H9 (cell line): Measurements from ENCODE around the gene LAMC2. TPM values are rescaled to one million over a fixed set of nuclear protein-coding genes. Genes with fewer than 3 reads are reported as not detected.

Experiments
- DNase-seq: peaks from one replicate; pipeline ENCODE4 v3.0.0-alpha.2; 2017
- H2AFZ ChIP-seq: one replicate; pipeline ENCODE4 v1.6.1; 2013; ENCODE audit warnings: mild to moderate bottlenecking, low read length, control low read depth, moderate library complexity
- H2AK5ac ChIP-seq: 2 replicates; pipeline ENCODE4 v1.6.1; 2013; ENCODE audit warnings: low read length, control low read depth, mixed read lengths; ENCODE audit not compliant: insufficient read length
- H2BK120ac ChIP-seq: one replicate; pipeline ENCODE4 v1.6.1; 2013; ENCODE audit warnings: low read depth, mild to moderate bottlenecking, low read length, control low read depth, inconsistent platforms; ENCODE audit not compliant: poor library complexity, severe bottlenecking
- H2BK12ac ChIP-seq: 2 replicates; pipeline ENCODE4 v1.6.1; 2013; ENCODE audit warnings: low read length, control low read depth, mixed read lengths, low read depth; ENCODE audit not compliant: insufficient read length
- H2BK15ac ChIP-seq: 2 replicates; pipeline ENCODE4 v1.6.1; 2013; ENCODE audit warnings: low read depth, low read length, control low read depth
- H2BK20ac ChIP-seq: one replicate; pipeline ENCODE4 v1.6.1; 2013; ENCODE audit warnings: low read depth, mild to moderate bottlenecking, low read length, control low read depth, inconsistent platforms; ENCODE audit not compliant: poor library complexity, severe bottlenecking
- H2BK5ac ChIP-seq: 2 replicates; pipeline ENCODE4 v1.6.1; 2013; ENCODE audit warnings: low read length, control low read depth, mixed read lengths; ENCODE audit not compliant: insufficient read length
- H3K14ac ChIP-seq: 2 replicates; pipeline ENCODE4 v1.6.1; 2013; ENCODE audit warnings: low read length, control low read depth; ENCODE audit not compliant: insufficient read depth
- H3K18ac ChIP-seq: 2 replicates; pipeline ENCODE4 v1.6.1; 2013; ENCODE audit warnings: low read depth, mild to moderate bottlenecking, mixed read lengths, low read length, control low read depth; ENCODE audit not compliant: insufficient read length
- H3K23ac ChIP-seq: 2 replicates; pipeline ENCODE4 v1.6.1; 2013; ENCODE audit warnings: low read length, control low read depth, mixed read lengths, low read depth; ENCODE audit not compliant: insufficient read length
- H3K23me2 ChIP-seq: 2 replicates; pipeline ENCODE4 v1.6.1; 2013; ENCODE audit warnings: low read depth, mild to moderate bottlenecking, mixed read lengths, low read length, control low read depth; ENCODE audit not compliant: insufficient read length, poor library complexity, severe bottlenecking
- H3K27ac ChIP-seq: 2 replicates; pipeline ENCODE4 v1.5.1; 2013; ENCODE audit warnings: low read length, control low read depth, mixed read lengths, low read depth; ENCODE audit not compliant: insufficient read length
- H3K27me3 ChIP-seq: 2 replicates; pipeline ENCODE4 v1.6.1; 2013; ENCODE audit warnings: low read length, control low read depth, inconsistent platforms; ENCODE audit not compliant: insufficient read depth
- H3K4ac ChIP-seq: 2 replicates; pipeline ENCODE4 v1.6.1; 2013; ENCODE audit warnings: low read depth, mild to moderate bottlenecking, control low read depth, inconsistent platforms, low read length, moderate library complexity
- H3K4me1 ChIP-seq: 2 replicates; pipeline ENCODE4 v1.6.1; 2013; ENCODE audit warnings: low read length, control low read depth, inconsistent platforms; ENCODE audit not compliant: insufficient read depth
- H3K4me2 ChIP-seq: 2 replicates; pipeline ENCODE4 v1.6.1; 2013; ENCODE audit warnings: low read length, control low read depth, mixed read lengths; ENCODE audit not compliant: insufficient read length, insufficient read depth
- H3K56ac ChIP-seq: 2 replicates; pipeline ENCODE4 v1.6.1; 2013; ENCODE audit warnings: low read depth, mild to moderate bottlenecking, mixed read lengths, low read length, control low read depth; ENCODE audit not compliant: insufficient read length
- H3K79me1 ChIP-seq: 2 replicates; pipeline ENCODE4 v1.6.1; 2013; ENCODE audit warnings: low read depth, mild to moderate bottlenecking, moderate library complexity, low read length, control low read depth, inconsistent platforms; ENCODE audit not compliant: insufficient read depth, poor library complexity, severe bottlenecking
- H3K79me2 ChIP-seq: 2 replicates; pipeline ENCODE4 v1.6.1; 2013; ENCODE audit warnings: low read length, control low read depth, inconsistent platforms; ENCODE audit not compliant: insufficient read depth
- H3K9ac ChIP-seq: 2 replicates; pipeline ENCODE4 v1.6.1; 2013; ENCODE audit warnings: low read length, control low read depth, mixed read lengths; ENCODE audit not compliant: insufficient read length; ENCODE audit errors: extremely low read depth
- H3K9me3 ChIP-seq: one replicate; pipeline ENCODE4 v1.6.1; 2013; ENCODE audit warnings: low read depth, low read length, inconsistent platforms; ENCODE audit not compliant: control insufficient read depth
- H3T11ph ChIP-seq: one replicate; pipeline ENCODE4 v1.6.1; 2013; ENCODE audit warnings: mild to moderate bottlenecking, low read length, control low read depth, inconsistent platforms
- H4K20me1 ChIP-seq: one replicate; pipeline ENCODE4 v1.6.1; 2013; ENCODE audit not compliant: control insufficient read depth, insufficient read length, insufficient read depth
- H4K5ac ChIP-seq: 2 replicates; pipeline ENCODE4 v1.6.1; 2013; ENCODE audit warnings: low read depth, mild to moderate bottlenecking, mixed read lengths, low read length, control low read depth; ENCODE audit not compliant: insufficient read length
- H4K8ac ChIP-seq: replicated peaks from 2 replicates; pipeline ENCODE4 v1.6.1; 2013; ENCODE audit warnings: low read length, control low read depth, mixed read lengths, low read depth; ENCODE audit not compliant: insufficient read length
- H4K91ac ChIP-seq: 2 replicates; pipeline ENCODE4 v1.6.1; 2013; ENCODE audit warnings: low read depth, mild to moderate bottlenecking, moderate library complexity, mixed read lengths, low read length, control low read depth; ENCODE audit not compliant: insufficient read length
- H3K27ac Mint-ChIP-seq, 3 experiments: 2 replicates in 2 of 3; 3 replicates in 1 of 3; pipeline ENCODE4 v1.8.0; 2020 to 2021; ENCODE audit warnings: mixed read lengths in 3 of 3, mild to moderate bottlenecking in 1 of 3, moderate library complexity in 1 of 3
- H3K27me3 Mint-ChIP-seq: 2 replicates; pipeline ENCODE4 v1.8.0; 2021; ENCODE audit warnings: low read depth, mild to moderate bottlenecking, moderate library complexity, mixed read lengths
- H3K36me3 Mint-ChIP-seq, 3 experiments: 2 replicates in 2 of 3; 3 replicates in 1 of 3; pipeline ENCODE4 v1.8.0; 2020 to 2021; ENCODE audit warnings: low read depth in 3 of 3, mixed read lengths in 3 of 3; ENCODE audit not compliant: insufficient read depth in 1 of 3
- H3K4me1 Mint-ChIP-seq, 2 experiments: 2 replicates each; pipeline ENCODE4 v1.8.0; 2020; ENCODE audit warnings: mixed read lengths in 2 of 2
- H3K4me3 Mint-ChIP-seq, 2 experiments: 2 replicates in 1 of 2; 3 replicates in 1 of 2; pipeline ENCODE4 v1.8.0; 2020 to 2021; ENCODE audit warnings: mild to moderate bottlenecking in 2 of 2, mixed read lengths in 2 of 2, moderate library complexity in 1 of 2
- H3K9me3 Mint-ChIP-seq, 2 experiments: 2 replicates in 1 of 2; 3 replicates in 1 of 2; pipeline ENCODE4 v1.8.0; 2020; ENCODE audit warnings: mild to moderate bottlenecking in 2 of 2, mixed read lengths in 2 of 2, moderate library complexity in 1 of 2
- WGBS: extraction: QIAGEN DNeasy Blood & Tissue Kit; methylation state at CpG from one replicate; pipeline ENCODE4 v1.1.7; 2013; ENCODE audit warnings: missing lambda C conversion rate, low lambda C conversion rate, mixed read lengths; ENCODE audit not compliant: insufficient read length; ENCODE audit errors: extremely low coverage; 5-methylcytosine and 5-hydroxymethylcytosine counted together
- total RNA-seq: library from RNA; stranded (reverse); gene quantifications from 2 replicates; pipeline ENCODE4 v1.2.1, GENCODE V29; 2021
- TF ChIP-seq, protein P1 (sequence below): fragments of 200-600 bp; sonication (generic); conservative IDR thresholded peaks from 3 replicates; pipeline ENCODE4 v1.8.0; 2021; ENCODE audit warnings: antibody characterized with exemption, mild to moderate bottlenecking

LAMC2 gene
- total RNA-seq, 1 experiment from 2014 or later, result 7.4 TPM

DNA sequence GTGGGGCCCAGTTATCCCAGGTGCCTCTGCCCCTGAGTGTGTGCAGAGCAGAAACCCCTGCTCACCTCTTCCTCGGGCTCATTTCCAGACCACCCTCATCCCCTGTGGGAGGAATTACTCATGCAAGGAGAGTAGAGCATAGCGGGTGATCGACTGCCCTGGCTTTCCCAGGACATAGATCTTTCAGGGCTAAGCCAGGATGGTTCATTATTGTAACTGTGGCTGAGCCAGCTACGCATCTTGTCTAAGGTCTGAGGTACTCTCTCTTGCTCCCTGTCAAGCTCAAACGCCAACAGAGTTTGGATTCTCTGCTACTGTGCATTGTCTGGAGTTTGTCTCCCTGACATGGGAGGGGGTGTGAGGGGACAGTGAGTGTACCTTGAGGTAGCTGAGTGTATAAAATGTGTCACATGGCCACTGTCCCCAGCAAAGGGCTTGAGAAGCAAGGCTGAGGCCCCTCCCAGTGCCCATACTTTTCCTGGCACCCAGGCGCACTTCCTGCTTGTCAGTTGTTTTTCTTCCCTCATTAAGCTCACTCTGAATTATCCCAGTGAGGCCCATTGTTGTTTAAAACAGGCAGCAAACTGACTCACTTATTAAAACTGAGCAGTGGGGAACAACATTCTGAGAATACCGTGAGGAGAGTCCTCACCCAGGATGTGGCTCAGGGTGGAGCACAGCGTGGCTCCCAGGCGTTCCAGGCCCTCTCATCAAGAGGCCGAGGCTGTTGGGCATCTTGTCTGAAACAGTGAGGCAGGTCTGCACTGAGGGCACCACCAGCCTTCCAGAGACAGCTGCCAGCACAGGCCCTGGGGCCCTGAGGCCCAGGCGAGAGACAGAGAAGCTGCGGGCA lies 92.9 kb downstream of the LAMC2 start:
- no peak overlapping the region for H3K18ac ChIP-seq
- H3K56ac ChIP-seq, result no peak overlapping the region
- H4K5ac ChIP-seq, result no peak overlapping the region
- no peak overlapping the region for H3T11ph ChIP-seq
- no peaks in the 10 kb centered on the region for H3K36me3 Mint-ChIP-seq
- no peak overlapping the region for H3K4ac ChIP-seq
- no peaks in the 10 kb centered on the region for H3K9me3 Mint-ChIP-seq
- H3K9ac ChIP-seq, result no peak overlapping the region
- no peak overlapping the region for H2BK20ac ChIP-seq
- H3K4me1 ChIP-seq, result peaks cover 8% of the 10 kb centered on the region; the same call in 1 of the 2 replicates
- peak overlapping the region; percentile 65 to 92 (median 87); a peak in 6 of 7 replicates for H3K27ac Mint-ChIP-seq
- no peak overlapping the region for H3K4me3 Mint-ChIP-seq
- H3K27ac ChIP-seq, result peak overlapping the region; percentile 33
- no peaks in the 10 kb centered on the region for H3K27me3 ChIP-seq
- H4K20me1 ChIP-seq, result no peaks in the 10 kb centered on the region
- H3K4me1 Mint-ChIP-seq, result peaks cover 35 to 44% of the 10 kb centered on the region in 2 experiments
- H2BK12ac ChIP-seq, result no peak overlapping the region
- no peak overlapping the region for H2BK5ac ChIP-seq
- no peak for DNase-seq
- H3K27me3 Mint-ChIP-seq, result no peaks in the 10 kb centered on the region
- no peak overlapping the region for H4K8ac ChIP-seq
- no peak overlapping the region; the same call in 1 of the 2 replicates for H3K14ac ChIP-seq
- no peak overlapping the region for H2BK120ac ChIP-seq
- no CpG with 5 or more reads among the region's 12 CpGs for WGBS
- no peaks in the 10 kb centered on the region for H3K9me3 ChIP-seq
- TF ChIP-seq, protein P1, sequence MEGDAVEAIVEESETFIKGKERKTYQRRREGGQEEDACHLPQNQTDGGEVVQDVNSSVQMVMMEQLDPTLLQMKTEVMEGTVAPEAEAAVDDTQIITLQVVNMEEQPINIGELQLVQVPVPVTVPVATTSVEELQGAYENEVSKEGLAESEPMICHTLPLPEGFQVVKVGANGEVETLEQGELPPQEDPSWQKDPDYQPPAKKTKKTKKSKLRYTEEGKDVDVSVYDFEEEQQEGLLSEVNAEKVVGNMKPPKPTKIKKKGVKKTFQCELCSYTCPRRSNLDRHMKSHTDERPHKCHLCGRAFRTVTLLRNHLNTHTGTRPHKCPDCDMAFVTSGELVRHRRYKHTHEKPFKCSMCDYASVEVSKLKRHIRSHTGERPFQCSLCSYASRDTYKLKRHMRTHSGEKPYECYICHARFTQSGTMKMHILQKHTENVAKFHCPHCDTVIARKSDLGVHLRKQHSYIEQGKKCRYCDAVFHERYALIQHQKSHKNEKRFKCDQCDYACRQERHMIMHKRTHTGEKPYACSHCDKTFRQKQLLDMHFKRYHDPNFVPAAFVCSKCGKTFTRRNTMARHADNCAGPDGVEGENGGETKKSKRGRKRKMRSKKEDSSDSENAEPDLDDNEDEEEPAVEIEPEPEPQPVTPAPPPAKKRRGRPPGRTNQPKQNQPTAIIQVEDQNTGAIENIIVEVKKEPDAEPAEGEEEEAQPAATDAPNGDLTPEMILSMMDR, result no peak
- no peak overlapping the region for H3K4me2 ChIP-seq
- no peaks in the 10 kb centered on the region for H3K79me1 ChIP-seq
- H3K23me2 ChIP-seq, result no peaks in the 10 kb centered on the region
- H4K91ac ChIP-seq, result no peak overlapping the region
- no peak overlapping the region for H2AFZ ChIP-seq
- no peak overlapping the region for H3K23ac ChIP-seq
- no peaks in the 10 kb centered on the region for H3K79me2 ChIP-seq
- no peak overlapping the region for H2AK5ac ChIP-seq
- H2BK15ac ChIP-seq, result no peak overlapping the region
